ENCODE data around the gene BAG5.

BAG5 gene

DNA sequence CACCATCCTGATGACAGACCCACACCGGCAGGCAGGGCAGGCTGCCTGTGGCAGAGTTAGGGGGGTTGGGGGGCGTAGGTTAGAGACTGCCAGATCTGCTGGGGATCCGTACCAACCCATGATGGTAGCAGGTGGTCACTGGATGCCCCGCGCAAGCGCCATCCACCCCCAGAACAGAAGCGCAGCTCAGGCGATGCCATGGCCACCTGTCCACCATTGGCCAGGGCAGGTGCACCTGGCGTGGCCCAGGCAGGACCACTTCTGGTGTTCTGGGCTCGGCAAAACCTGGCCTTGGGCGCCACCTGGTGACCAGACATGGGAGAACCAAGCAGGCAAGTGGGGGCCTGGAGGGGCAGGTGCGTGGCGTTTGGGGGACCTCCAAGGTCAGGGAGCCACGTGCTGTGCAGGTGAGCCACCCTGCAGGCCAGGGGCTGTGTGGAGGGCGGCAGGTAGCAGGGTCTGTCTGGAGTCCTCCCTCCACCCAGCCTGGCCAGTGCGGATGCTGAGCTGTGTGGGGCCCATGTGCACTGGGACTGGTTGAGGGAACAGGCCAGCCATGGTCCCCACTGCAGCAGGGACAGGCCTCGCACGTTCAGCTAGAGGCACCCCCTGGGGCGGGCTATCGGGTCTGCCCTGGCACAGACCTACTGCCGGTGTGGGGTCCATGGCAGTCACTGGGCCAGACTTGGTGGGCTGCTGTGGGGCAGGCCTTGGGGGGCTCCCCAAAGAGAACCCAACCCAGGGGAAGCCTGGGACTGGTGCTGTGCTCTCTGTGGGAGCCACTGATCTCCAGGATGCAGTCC is 15.6 kb downstream of the BAG5 start:
- DNase-seq = peak; percentile 76

DNA sequence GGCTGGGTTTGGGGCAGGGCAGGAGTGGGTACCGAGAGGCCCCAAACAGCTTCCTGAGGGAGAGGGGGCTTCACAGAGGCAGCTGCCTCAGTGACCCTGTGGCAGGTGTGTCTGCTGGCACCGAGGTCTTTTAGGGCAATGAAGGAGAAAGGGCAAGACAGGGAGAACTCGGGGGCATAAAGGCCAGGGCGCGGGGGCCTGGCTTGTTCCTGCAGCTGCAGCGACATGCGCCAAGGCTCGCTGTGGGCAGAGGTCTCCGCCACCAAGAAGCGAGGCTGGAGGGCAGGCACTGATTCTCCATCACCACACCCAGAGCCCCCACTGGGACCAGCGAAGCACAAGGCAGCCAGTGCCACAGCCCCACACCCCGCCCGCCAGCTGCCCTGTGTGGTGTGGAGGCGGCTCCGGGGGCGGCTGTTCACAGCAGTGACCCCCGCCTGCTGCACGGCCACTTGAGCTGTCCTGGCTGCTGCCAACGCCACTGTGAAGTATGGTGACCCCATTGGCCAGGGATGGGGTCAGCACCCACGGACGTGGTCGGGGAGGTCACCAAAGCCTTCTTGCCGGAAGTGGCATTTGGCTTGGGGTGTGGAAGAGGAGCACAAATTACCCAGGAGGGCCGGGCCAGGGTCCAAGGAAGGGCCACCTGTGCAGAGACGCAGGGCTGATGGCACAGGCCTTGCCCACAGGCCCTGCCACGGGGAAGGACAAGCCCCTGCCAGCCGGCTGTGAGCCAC is 16.4 kb downstream of the BAG5 start:
- peak; percentile 33 for DNase-seq

GRCh38 chr14:103545219-103545914 is 17.1 kb downstream of the BAG5 start:
- peak; percentile 35 for DNase-seq

GRCh38 chr14:103544388-103545218 is 17.9 kb downstream of the BAG5 start:
- peak; percentile 85 for DNase-seq

- peak; percentile 45 for DNase-seq
Observed at GRCh38 chr14:103543721-103544387, 18.6 kb downstream of the BAG5 start.

DNA sequence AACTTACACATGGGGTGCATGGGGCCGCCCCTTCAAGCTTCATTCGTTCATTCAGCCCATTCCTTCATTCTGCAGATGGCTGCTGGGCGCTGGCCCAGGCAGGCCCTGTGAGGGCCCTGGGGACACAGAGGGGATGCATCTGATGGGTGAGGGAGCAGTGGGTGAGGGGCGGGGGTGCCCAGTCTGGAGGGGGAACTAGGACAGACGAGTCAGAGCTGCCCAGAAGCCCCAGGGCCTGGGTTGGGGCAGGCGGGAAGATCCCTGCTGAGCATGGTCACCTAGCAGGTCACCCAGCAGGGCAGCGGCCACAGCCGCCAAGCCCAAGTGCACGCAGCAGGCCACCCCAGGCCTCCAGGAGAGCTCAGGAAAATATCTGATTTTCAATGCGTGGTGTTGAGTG is 19.3 kb downstream of the BAG5 start:
- DNase-seq = no peak

GRCh38 chr14:103542605-103543088 is 19.8 kb downstream of the BAG5 start:
- DNase-seq = peak; percentile 85

- DNase-seq = peak; percentile 72
Observed at GRCh38 chr14:103541709-103542604, 20.5 kb downstream of the BAG5 start.

DNA sequence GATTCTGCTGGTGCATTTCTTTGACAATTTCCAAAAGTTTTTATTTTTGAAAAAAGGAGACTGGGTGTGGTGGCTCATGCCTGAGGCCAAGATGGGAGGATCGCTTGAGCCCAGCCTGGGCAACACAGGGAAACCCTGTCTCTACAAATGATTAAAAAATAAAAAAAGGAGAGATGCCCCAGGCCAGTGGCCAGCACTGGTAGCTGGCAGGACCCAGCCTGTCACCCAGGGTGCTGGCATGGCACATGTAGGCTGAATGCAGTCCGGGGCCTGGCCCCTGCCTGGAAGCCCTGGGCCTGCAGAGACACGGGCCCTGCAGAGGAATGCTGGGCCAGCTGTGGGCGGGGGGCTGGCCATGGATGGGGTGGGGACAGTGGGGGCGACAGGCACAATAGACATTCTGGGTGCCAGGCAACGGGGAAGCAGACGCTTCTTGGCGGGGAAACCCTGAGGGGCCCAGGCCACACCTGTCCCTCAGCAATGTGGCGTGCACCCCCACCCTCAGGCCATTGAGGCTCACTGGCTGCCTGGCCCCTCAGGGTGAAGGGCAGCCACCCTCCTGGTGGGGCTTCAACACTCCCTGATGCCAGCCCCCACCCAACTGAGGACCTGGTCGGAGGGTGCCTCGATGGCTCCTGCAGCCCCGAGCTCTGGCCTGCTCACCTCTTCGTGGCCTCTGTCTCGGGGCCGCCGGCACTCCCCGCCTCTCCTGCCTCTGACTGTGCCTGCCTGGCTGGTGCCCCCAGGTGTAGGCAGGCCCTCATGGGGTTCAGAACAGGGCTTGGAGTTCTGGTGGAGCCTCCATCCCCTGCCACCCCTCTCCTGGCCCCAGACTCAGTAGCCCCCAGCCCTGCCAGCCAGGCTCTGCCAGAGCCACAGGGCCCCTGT is 21.4 kb downstream of the BAG5 start:
- DNase-seq = peak; percentile 42

- no peak for DNase-seq
Observed at GRCh38 chr14:103539056-103539825, 23.2 kb downstream of the BAG5 start.

GRCh38 chr14:103538291-103539055 is 24.0 kb downstream of the BAG5 start:
- DNase-seq = no peak

GRCh38 chr14:103537175-103537990 is 25.1 kb downstream of the BAG5 start:
- DNase-seq = no peak

DNA sequence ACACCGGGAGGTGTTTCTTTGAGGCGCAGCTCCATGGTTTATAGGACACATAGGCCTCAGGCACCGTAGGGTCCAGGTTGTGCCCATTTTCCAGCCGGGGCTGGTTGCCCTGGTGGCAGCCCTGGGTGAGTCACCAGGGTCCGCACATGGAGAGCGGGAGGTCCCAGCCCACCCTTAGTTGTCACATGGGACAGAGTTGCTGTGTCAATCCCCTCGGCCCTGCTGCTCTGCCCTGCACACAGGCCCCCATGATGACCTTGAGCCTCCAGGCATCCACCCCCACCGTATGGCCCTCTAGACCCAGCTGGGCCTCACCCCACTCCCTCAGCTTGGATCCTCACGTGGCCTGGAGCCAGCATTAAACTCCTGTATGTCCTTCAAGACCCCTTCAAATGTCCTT is 25.8 kb downstream of the BAG5 start:
- DNase-seq = no peak

DNA sequence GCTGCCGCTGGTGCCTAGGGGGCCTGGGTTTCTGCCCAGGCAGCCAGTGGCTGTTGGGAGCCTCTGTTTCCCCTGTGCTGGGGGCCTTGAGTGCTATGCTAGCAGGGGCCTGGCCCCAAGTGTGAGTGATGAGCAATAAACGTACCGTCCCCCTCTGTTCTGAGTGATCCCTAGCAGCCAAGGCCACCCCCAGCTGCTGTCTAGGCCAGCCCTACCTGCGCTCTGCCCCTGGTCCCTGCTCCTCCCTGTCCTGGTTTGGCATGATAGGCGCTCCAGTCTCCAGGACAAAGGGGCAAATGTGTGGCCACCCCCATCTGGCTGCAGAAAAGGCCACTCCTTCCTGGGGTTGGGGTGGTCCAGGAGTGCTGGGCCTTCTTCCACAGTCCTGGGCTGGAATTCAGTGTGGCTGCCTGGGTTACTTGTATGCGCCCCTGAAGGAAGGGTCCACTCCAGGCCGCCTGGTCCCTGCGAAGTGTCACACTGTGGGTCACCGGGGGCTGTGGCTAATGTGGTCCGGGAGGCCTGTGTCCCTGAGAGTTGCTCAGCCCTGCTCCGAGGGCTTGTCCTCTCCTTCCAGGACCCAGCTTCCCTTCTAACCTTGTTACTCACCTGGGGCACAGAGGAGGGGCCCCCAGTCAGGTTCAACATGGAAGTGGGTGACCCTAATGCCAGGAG is 26.4 kb downstream of the BAG5 start:
- no peak for DNase-seq

DNA sequence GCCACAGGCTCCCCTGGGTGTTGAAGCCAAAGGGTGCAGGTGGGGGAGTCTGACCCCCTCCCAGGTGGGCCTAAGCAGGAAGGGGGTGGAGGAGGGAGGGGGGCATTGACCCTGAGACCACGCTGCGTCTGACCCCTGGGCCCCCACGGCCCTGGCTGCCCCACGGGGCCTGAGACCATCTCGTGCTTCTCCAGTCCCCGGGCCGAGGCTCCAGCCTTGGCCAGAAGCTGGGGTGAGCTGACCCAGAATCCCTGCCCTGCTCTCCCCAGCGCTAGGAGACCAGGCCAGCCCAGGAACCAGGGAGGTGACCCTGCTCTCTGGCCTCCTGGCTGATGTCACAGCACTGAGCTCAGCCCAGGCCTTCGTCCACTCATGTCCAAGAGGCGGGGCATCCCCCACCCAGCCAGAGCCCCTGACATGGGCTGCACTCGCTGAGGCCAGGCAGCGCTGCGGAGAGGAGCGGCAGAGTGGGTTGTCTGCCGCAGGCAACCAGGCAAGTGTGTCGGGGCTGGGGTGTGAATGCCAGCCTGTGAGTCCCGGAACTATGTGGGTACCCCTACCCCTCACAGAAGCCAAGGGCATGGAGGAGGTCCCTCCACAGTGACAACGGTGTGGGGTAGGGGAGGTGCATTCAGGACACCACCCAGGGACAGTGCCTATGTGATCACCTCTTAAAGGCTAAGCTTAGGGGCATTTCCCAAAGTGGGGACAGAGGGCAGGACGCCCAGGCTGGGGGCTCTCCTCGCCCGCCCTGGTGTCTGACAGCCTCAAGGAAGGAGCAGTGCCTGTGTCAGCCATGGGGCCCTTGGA is 27.2 kb downstream of the BAG5 start:
- DNase-seq = no peak

DNA sequence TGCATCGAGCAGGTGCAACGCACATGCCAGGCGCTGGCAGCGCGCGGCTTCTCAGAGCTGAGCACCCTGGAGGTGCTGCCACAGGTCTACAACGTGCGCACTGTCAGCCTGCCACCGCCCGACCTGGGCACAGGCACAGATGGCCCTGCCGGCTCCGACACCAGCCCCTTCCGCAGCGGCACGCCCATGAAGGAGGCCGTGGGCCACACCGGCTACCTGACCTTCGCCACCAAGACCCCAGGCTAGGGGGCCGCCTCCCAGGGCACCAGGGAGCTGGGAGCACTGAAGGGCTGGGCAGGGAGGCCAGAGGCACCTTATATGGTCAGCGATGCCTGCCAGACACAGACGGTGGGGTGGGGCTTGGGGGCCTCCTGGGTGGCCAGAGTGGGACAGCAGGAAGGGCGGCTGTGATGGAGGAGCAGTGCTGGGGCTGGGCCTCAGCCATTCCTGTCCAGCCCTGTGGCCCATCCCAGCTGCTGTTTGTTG is 27.8 kb downstream of the BAG5 start:
- DNase-seq = no peak

Measured in left hindlimb (tissue), 1 donor.